ENCODE measurements around the gene TIGD2.

The TIGD2 gene

GRCh38 chr4:89101256-89102161, 9.8 kb upstream of the TIGD2 start:
- no peak for TF ChIP-seq CTCF (IDR thresholded peaks at IDR 0.05; ENCODE audit: low read depth, low read length)
- in situ Hi-C loops (cut with HindIII; ENCODE audit: low sequenced_read_pairs) = no loop called here
- H3K4me3 ChIP-seq (ENCODE audit: low read depth, low read length) = no peak overlapping the region
- DNase-seq (ENCODE audit: low read depth, low spot score) = peak; percentile 27

DNA sequence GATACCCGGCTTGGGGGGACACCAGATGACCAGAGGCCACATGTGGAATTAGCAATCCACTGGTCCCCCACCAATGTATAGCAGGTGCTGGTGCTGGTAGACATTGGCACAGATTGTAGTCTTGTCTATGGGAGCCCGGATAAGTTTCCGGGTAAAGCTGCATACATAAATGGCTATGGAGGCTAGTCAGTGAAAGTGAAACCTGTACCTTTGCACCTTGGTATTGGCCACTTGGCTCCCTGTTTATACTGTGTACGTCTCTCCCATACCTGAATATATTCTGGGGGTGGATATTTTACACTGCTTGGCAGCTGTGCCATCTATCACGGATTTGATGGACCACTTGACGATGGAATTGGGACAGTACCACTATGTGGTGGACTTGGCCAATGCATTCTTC, 5.6 kb upstream of the TIGD2 start:
- TF ChIP-seq CTCF (IDR thresholded peaks at IDR 0.05; ENCODE audit: low read depth, low read length) = no peak
- in situ Hi-C loops (cut with HindIII; ENCODE audit: low sequenced_read_pairs) = no loop called here
- no peak overlapping the region for H3K4me3 ChIP-seq (ENCODE audit: low read depth, low read length)
- no peak for DNase-seq (ENCODE audit: low read depth, low spot score)

- no peak overlapping the region for H3K4me3 ChIP-seq (ENCODE audit: low read depth, low read length)
- DNase-seq (ENCODE audit: low read depth, low spot score) = no peak
- in situ Hi-C loops (cut with HindIII; ENCODE audit: low sequenced_read_pairs) = no loop called here
- no peak for TF ChIP-seq CTCF (IDR thresholded peaks at IDR 0.05; ENCODE audit: low read depth, low read length)
Observed at GRCh38 chr4:89108091-89108490, 3.2 kb upstream of the TIGD2 start.

GRCh38 chr4:89109841-89110540, 1.3 kb upstream of the TIGD2 start:
- no peak for TF ChIP-seq CTCF (IDR thresholded peaks at IDR 0.05; ENCODE audit: low read depth, low read length)

GRCh38 chr4:89110541-89110985, 770 bp upstream of the TIGD2 start:
- in situ Hi-C loops (cut with HindIII; ENCODE audit: low sequenced_read_pairs) = no loop called here
- peak overlapping the region; percentile 75 for H3K4me3 ChIP-seq (ENCODE audit: low read depth, low read length)
- TF ChIP-seq CTCF (IDR thresholded peaks at IDR 0.05; ENCODE audit: low read depth, low read length) = no peak
- DNase-seq (ENCODE audit: low read depth, low spot score) = no peak

More at GRCh38 chr4:89109841-89110540, 1.3 kb upstream of the TIGD2 start:
- in situ Hi-C loops (cut with HindIII; ENCODE audit: low sequenced_read_pairs) = no loop called here
- DNase-seq (ENCODE audit: low read depth, low spot score) = no peak
- peak overlapping the region; percentile 75 for H3K4me3 ChIP-seq (ENCODE audit: low read depth, low read length)

- no peak for TF ChIP-seq CTCF (IDR thresholded peaks at IDR 0.05; ENCODE audit: low read depth, low read length)
- in situ Hi-C loops (cut with HindIII; ENCODE audit: low sequenced_read_pairs) = no loop called here
- H3K4me3 ChIP-seq (ENCODE audit: low read depth, low read length) = peak overlapping the region; percentile 75
- peak; percentile 68 for DNase-seq (ENCODE audit: low read depth, low spot score)
Observed at GRCh38 chr4:89111833-89112563, 665 bp downstream of the TIGD2 start.

Data from astrocyte of the spinal cord (primary cell).